ENCODE results near the gene GOLGA7B.

DNA sequence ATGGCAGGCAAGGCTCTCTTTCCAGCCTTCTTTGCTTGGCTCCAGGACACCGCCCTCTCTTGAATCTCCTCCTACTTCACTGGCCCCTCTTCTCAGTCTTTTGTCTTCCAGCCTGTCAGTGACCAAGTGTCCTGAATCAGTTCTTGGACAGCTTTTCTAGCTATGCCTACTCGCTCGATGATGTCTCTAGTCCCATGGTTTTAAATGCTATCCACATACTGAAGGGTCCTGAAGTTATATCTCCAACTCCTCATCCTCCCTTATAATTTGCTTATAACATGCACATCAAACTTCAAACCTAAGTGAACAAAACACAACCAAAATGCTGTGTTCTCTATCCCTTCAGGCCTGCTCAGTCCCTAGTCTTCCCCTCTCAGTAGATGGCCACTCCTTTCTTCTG is 5.0 kb upstream of the GOLGA7B start:
- TF ChIP-seq, protein P1, sequence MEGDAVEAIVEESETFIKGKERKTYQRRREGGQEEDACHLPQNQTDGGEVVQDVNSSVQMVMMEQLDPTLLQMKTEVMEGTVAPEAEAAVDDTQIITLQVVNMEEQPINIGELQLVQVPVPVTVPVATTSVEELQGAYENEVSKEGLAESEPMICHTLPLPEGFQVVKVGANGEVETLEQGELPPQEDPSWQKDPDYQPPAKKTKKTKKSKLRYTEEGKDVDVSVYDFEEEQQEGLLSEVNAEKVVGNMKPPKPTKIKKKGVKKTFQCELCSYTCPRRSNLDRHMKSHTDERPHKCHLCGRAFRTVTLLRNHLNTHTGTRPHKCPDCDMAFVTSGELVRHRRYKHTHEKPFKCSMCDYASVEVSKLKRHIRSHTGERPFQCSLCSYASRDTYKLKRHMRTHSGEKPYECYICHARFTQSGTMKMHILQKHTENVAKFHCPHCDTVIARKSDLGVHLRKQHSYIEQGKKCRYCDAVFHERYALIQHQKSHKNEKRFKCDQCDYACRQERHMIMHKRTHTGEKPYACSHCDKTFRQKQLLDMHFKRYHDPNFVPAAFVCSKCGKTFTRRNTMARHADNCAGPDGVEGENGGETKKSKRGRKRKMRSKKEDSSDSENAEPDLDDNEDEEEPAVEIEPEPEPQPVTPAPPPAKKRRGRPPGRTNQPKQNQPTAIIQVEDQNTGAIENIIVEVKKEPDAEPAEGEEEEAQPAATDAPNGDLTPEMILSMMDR (IDR thresholded peaks at IDR 0.05): no peak
- TF ChIP-seq POLR2A (IDR thresholded peaks at IDR 0.05) (no peak), EP300 (IDR thresholded peaks at IDR 0.05) (no peak), POLR2AphosphoS5 (IDR thresholded peaks at IDR 0.05) (no peak)

Measured in upper lobe of left lung (tissue), 4 donors.